Calu3 (cell line): Measurements from ENCODE around the gene TRIM44. TPM values are rescaled to one million over a fixed set of nuclear protein-coding genes. Genes with fewer than 3 reads are reported as not detected.

ENCODE experiments used
- BruUV-seq: library from RNA; stranded (reverse); fragments of 400-500 nt; replicated peaks from 2 replicates; lab custom pipeline; 2021; lab: Mats Ljungman, UMichigan
- CTCF ChIA-PET: fragments of 300-600 bp; sonication (Branson Sonifier 250); formaldehyde crosslinking; loops from one replicate; lab custom pipeline; 2022; ENCODE audit warnings: antibody characterized with exemption; lab: Charles Lee
- DNase-seq: peaks from one replicate; pipeline ENCODE4 v3.0.0; 2022
- H3K27ac Mint-ChIP-seq: one replicate; pipeline ENCODE4 v1.8.0; 2022; ENCODE audit warnings: mixed read lengths; ENCODE audit not compliant: unreplicated experiment
- H3K27me3 Mint-ChIP-seq: one replicate; pipeline ENCODE4 v1.8.0; 2022; ENCODE audit warnings: mixed read lengths; ENCODE audit not compliant: unreplicated experiment
- H3K36me3 Mint-ChIP-seq: one replicate; pipeline ENCODE4 v1.8.0; 2022; ENCODE audit warnings: mild to moderate bottlenecking, moderate library complexity, mixed read lengths; ENCODE audit not compliant: insufficient read depth, unreplicated experiment
- H3K4me1 Mint-ChIP-seq: one replicate; pipeline ENCODE4 v1.8.0; 2022; ENCODE audit warnings: mild to moderate bottlenecking, low read depth, mixed read lengths; ENCODE audit not compliant: unreplicated experiment
- H3K4me3 Mint-ChIP-seq: one replicate; pipeline ENCODE4 v1.8.0; 2022; ENCODE audit warnings: mild to moderate bottlenecking, low read depth, moderate library complexity, mixed read lengths; ENCODE audit not compliant: unreplicated experiment
- H3K9me3 Mint-ChIP-seq: one replicate; pipeline ENCODE4 v1.8.0; 2022; ENCODE audit warnings: low read depth, mixed read lengths; ENCODE audit not compliant: unreplicated experiment
- intact Hi-C: fragments of 100-400 bp; cut with micrococcal nuclease; formaldehyde crosslinking; loops from one replicate; pipeline ENCODE4 v1.10.0; 2022; ENCODE audit not compliant: unreplicated experiment
- total RNA-seq: library from RNA; stranded (reverse); gene quantifications from 2 replicates; pipeline ENCODE4 v1.2.3, GENCODE V29; 2022
- TF ChIP-seq, protein P1 (sequence below): fragments of 200-600 bp; IDR thresholded peaks from one replicate; pipeline ENCODE4 v1.8.0; 2022; ENCODE audit warnings: antibody characterized with exemption; ENCODE audit not compliant: unreplicated experiment

TRIM44 gene
- total RNA-seq, 1 experiment from 2014 or later, result 71.3 TPM

DNA sequence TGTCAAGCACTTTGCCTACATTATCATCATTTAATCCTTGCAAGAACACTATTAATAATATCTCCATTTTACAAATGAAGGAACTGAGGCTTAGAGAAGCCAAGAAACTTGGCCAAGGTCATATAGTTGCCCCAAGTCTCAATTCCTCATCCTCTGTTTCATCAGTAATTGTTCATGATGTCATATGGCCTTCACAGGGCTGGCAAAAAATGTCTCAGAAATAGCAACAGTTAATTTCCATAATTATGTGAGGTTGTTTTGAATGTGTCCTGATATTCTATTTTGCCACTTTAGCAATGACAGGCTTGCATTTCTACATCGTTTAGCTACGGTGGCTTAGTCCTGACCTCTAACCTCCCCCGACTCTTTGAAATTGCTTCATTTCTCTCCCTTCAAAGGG is 20.6 kb upstream of the TRIM44 start:
- Mint-ChIP-seq H3K4me1 (no peaks in the 10 kb centered on the region), H3K27me3 (peaks cover 5% of the 10 kb centered on the region), H3K4me3 (no peak overlapping the region), H3K27ac (no peak overlapping the region), H3K36me3 (no peaks in the 10 kb centered on the region), H3K9me3 (peaks cover 2% of the 10 kb centered on the region)
- CTCF ChIA-PET, result no interaction called here
- TF ChIP-seq, protein P1, sequence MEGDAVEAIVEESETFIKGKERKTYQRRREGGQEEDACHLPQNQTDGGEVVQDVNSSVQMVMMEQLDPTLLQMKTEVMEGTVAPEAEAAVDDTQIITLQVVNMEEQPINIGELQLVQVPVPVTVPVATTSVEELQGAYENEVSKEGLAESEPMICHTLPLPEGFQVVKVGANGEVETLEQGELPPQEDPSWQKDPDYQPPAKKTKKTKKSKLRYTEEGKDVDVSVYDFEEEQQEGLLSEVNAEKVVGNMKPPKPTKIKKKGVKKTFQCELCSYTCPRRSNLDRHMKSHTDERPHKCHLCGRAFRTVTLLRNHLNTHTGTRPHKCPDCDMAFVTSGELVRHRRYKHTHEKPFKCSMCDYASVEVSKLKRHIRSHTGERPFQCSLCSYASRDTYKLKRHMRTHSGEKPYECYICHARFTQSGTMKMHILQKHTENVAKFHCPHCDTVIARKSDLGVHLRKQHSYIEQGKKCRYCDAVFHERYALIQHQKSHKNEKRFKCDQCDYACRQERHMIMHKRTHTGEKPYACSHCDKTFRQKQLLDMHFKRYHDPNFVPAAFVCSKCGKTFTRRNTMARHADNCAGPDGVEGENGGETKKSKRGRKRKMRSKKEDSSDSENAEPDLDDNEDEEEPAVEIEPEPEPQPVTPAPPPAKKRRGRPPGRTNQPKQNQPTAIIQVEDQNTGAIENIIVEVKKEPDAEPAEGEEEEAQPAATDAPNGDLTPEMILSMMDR, result no peak
- no TSS peak for BruUV-seq
- DNase-seq, result no peak
- intact Hi-C loops, result no loop called here

DNA sequence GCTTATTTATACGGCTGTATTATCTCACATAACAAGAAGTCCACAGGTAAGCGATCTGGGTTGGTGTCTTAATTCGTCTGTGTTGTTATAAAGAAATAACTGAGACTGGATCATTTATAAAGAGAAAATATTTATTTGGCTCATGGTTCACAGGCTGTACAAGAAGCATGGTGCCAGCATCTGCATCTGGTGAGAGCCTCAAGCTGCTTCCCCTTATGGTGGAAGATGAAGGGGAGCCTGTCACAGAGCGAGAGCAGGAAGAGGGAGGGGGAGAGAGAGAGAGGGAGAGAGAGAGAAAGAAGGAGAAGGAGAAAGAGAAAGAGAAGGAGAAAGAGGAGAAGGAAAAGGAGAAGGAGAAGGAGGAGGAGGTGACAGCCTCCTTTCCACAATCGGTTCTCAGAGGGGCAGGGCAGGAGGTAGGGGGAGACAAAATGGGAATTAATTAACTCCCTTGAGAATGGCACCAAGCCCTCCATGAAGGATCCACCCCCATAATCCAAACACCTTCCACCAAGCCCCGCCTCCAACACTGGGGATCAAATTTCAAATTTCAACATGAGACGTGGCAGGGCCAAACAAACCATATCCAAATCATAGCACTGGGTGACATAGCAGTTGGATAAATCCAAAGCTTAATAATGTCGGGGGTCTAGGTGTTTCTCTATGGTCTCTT is 15.0 kb upstream of the TRIM44 start:
- DNase-seq, result no peak
- no TSS peak for BruUV-seq
- CTCF ChIA-PET, result no interaction called here

DNA sequence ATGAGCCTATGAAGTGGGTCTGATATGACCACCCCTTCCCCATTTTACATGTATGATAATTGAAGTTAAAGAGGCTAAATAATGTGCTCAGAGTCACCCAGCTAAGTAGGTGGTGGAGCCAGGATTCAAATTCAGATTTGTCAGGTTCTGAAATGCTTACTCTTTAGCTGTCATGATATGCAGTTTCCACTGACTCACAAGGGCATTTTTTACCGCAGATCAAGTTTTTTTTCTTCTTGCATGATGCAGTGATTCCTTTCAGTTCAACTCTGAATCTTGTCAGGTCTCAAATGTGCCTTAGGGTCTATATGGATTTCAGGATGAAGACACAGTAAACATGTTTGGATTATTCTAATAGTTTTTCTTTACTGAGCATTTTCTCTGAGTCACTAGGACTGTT is 12.6 kb upstream of the TRIM44 start:
- Mint-ChIP-seq H3K4me1 (no peaks in the 10 kb centered on the region), H3K27ac (no peak overlapping the region), H3K9me3 (peaks cover 2% of the 10 kb centered on the region), H3K4me3 (no peak overlapping the region), H3K36me3 (no peaks in the 10 kb centered on the region), H3K27me3 (peaks cover 23% of the 10 kb centered on the region)
- no TSS peak for BruUV-seq
- TF ChIP-seq, protein P1, result no peak
- DNase-seq, result no peak
- CTCF ChIA-PET, result interaction anchor here (0.6 kb wide), 1 partner anchor 172 kb away, joined by 3 read pairs; no protein-coding TSS in a partner anchor
- intact Hi-C loops, result no loop called here

More for the DNA sequence above, 15.0 kb upstream of the TRIM44 start:
- H3K4me1 Mint-ChIP-seq, result no peaks in the 10 kb centered on the region
- intact Hi-C loops, result no loop called here
- peaks cover 23% of the 10 kb centered on the region for H3K27me3 Mint-ChIP-seq
- TF ChIP-seq, protein P1, result no peak
- no peak overlapping the region for H3K4me3 Mint-ChIP-seq
- H3K9me3 Mint-ChIP-seq, result peaks cover 2% of the 10 kb centered on the region
- H3K27ac Mint-ChIP-seq, result no peak overlapping the region
- no peaks in the 10 kb centered on the region for H3K36me3 Mint-ChIP-seq

DNA sequence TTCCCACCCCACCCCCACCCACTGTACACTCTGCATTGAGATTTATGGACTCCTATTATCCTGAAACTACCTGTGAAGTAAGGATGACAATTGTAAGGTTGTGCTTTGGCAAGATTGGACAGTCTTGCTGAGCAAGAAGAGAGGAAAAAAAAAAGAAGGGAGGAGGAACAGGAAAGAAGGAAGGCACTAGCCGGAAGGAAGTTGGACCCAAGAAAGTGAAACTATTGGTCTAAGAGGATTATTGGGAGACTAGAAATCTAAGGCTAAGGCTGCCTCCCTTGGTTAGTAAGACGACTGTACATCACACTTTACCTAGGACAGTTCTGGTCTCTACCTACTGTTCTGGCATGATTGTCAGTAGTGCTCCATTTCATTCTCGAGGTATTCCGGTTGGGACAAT is 12.1 kb upstream of the TRIM44 start:
- Mint-ChIP-seq H3K27ac (no peak overlapping the region), H3K9me3 (peaks cover 2% of the 10 kb centered on the region), H3K4me1 (no peaks in the 10 kb centered on the region), H3K36me3 (no peaks in the 10 kb centered on the region), H3K4me3 (no peak overlapping the region), H3K27me3 (peaks cover 23% of the 10 kb centered on the region)
- CTCF ChIA-PET, result no interaction called here
- intact Hi-C loops, result no loop called here
- TF ChIP-seq, protein P1, result no peak
- no peak for DNase-seq
- no TSS peak for BruUV-seq
